CD4-positive, alpha-beta T cell (primary cell): ENCODE measurements around the gene SMIM14. TPM values are rescaled to one million over a fixed set of nuclear protein-coding genes. Genes with fewer than 3 reads are reported as not detected.

Experiments
- ATAC-seq: fragments of 200-7000 bp; cut with Tn5 transposase; one replicate; pipeline ENCODE4 v1.10.0; 2022; ENCODE audit warnings: mild to moderate bottlenecking; ENCODE audit not compliant: poor library complexity
- CTCF ChIA-PET: fragments of 350-600 bp; sonication (Branson Sonifier 250); formaldehyde crosslinking; loops from one replicate; lab custom pipeline; 2021; ENCODE audit warnings: antibody characterized with exemption, inconsistent platforms; lab: Charles Lee
- POLR2A ChIA-PET: fragments of 350-600 bp; sonication (Branson Sonifier 250); formaldehyde crosslinking; loops from one replicate; lab custom pipeline; 2021; ENCODE audit warnings: antibody characterized with exemption, inconsistent platforms; lab: Charles Lee
- DNase-seq, 14 experiments: peaks; one replicate each; pipeline ENCODE4 v3.0.0-alpha.2; 2013 to 2020; ENCODE audit warnings: mixed read lengths in 2 of 14
- H3K27ac ChIP-seq, 2 donors: one replicate each; pipeline versions ENCODE4 v1.5.1 to v1.7.0; 2013; ENCODE audit warnings: low read length in 2 of 2, low read depth in 1 of 2, mild to moderate bottlenecking in 1 of 2
- H3K27me3 ChIP-seq, 2 experiments: 1 replicate in 1 of 2; 2 replicates in 1 of 2; pipeline versions ENCODE4 v1.6.1 to v1.7.0; 2013; ENCODE audit warnings: low read length in 2 of 2, control low read depth in 1 of 2, mild to moderate bottlenecking in 1 of 2, moderate library complexity in 1 of 2; ENCODE audit not compliant: insufficient read depth in 2 of 2, control insufficient read depth in 1 of 2
- H3K36me3 ChIP-seq: one replicate; pipeline ENCODE4 v1.6.1; 2013; ENCODE audit warnings: low read length, control low read depth; ENCODE audit not compliant: insufficient read depth
- H3K4me1 ChIP-seq: one replicate; pipeline ENCODE4 v1.6.1; 2013; ENCODE audit warnings: low read length, control low read depth; ENCODE audit not compliant: insufficient read depth
- H3K4me3 ChIP-seq: one replicate; pipeline ENCODE4 v1.5.1; 2013; ENCODE audit warnings: mild to moderate bottlenecking, low read length, moderate library complexity
- H3K9me3 ChIP-seq, 2 experiments: 1 replicate in 1 of 2; 2 replicates in 1 of 2; pipeline versions ENCODE4 v1.6.1 to v1.7.0; 2013; ENCODE audit warnings: low read length in 2 of 2, mild to moderate bottlenecking in 2 of 2, control low read depth in 1 of 2, moderate library complexity in 1 of 2; ENCODE audit not compliant: control insufficient read depth in 1 of 2, insufficient read depth in 1 of 2
- H3K27ac Mint-ChIP-seq: one replicate; pipeline ENCODE4 v1.8.0; 2020; ENCODE audit warnings: mixed read lengths
- H3K27me3 Mint-ChIP-seq: one replicate; pipeline ENCODE4 v1.8.0; 2021; ENCODE audit warnings: mixed read lengths
- H3K36me3 Mint-ChIP-seq: one replicate; pipeline ENCODE4 v1.8.0; 2021; ENCODE audit warnings: low read depth, mixed read lengths
- H3K4me1 Mint-ChIP-seq: one replicate; pipeline ENCODE4 v1.8.0; 2021; ENCODE audit warnings: low read depth, mixed read lengths
- H3K4me3 Mint-ChIP-seq: one replicate; pipeline ENCODE4 v1.8.0; 2020; ENCODE audit warnings: mild to moderate bottlenecking, mixed read lengths
- H3K9me3 Mint-ChIP-seq: one replicate; pipeline ENCODE4 v1.8.0; 2020; ENCODE audit warnings: mixed read lengths
- intact Hi-C, 2 experiments: fragments of 100-400 bp; cut with DNase I in 1 of 2; cut with micrococcal nuclease in 1 of 2; formaldehyde crosslinking; loops; one replicate each; pipeline versions ENCODE4 v1.15.1 to v1.9.0; 2023 to 2025; cut with DNase I, micrococcal nuclease
- total RNA-seq, 174 experiments: library from RNA in 2 of 174; stranded (reverse) in 2 of 174; gene quantifications; one replicate each; pipeline ENCODE4 v1.2.3 and lab custom pipeline; 2021 to 2026
- TF ChIP-seq, protein P1 (sequence below): fragments of 200-600 bp; IDR thresholded peaks from one replicate; pipeline ENCODE4 v1.8.0; 2022; ENCODE audit warnings: antibody characterized with exemption, mild to moderate bottlenecking

SMIM14 gene
- total RNA-seq, 2 experiments from 2014 or later: 2.0 to 3.1 TPM

DNA sequence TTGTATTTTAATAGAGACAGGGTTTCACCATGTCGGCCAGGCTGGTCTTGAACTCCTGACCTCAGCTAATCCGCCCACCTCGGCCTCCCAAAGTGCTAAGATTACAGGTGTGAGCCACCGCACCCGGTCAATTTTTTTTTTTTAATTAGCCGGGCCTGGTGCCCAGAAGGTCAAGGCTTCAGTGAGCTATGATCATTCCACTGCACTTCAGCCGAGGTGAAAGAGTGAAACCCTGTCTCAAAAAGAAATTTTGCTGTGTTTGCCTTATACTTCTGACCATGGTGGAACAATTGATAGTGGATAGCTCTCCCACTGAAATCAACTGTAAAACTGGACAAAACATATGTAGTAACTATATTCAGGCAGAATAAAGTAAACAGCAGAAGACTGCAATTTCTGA lies 24.0 kb upstream of the SMIM14 start:
- no peak overlapping the region for H3K27ac Mint-ChIP-seq
- H3K9me3 Mint-ChIP-seq: no peaks in the 10 kb centered on the region
- ATAC-seq (no peak), DNase-seq (no peak)
- Histone ChIP-seq H3K36me3 (no peaks in the 10 kb centered on the region), H3K4me1 (no peaks in the 10 kb centered on the region), H3K27me3 (no peaks in the 10 kb centered on the region), H3K9me3 (no peaks in the 10 kb centered on the region), H3K4me3 (no peak overlapping the region), H3K27ac (no peak overlapping the region)
- H3K4me1 Mint-ChIP-seq: no peaks in the 10 kb centered on the region
- no peaks in the 10 kb centered on the region for H3K36me3 Mint-ChIP-seq
- H3K4me3 Mint-ChIP-seq: no peak overlapping the region
- H3K27me3 Mint-ChIP-seq: no peaks in the 10 kb centered on the region
- CTCF ChIA-PET: no interaction called here
- intact Hi-C loops: no loop called here
- TF ChIP-seq, protein P1, sequence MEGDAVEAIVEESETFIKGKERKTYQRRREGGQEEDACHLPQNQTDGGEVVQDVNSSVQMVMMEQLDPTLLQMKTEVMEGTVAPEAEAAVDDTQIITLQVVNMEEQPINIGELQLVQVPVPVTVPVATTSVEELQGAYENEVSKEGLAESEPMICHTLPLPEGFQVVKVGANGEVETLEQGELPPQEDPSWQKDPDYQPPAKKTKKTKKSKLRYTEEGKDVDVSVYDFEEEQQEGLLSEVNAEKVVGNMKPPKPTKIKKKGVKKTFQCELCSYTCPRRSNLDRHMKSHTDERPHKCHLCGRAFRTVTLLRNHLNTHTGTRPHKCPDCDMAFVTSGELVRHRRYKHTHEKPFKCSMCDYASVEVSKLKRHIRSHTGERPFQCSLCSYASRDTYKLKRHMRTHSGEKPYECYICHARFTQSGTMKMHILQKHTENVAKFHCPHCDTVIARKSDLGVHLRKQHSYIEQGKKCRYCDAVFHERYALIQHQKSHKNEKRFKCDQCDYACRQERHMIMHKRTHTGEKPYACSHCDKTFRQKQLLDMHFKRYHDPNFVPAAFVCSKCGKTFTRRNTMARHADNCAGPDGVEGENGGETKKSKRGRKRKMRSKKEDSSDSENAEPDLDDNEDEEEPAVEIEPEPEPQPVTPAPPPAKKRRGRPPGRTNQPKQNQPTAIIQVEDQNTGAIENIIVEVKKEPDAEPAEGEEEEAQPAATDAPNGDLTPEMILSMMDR: no peak
- POLR2A ChIA-PET: no interaction called here

DNA sequence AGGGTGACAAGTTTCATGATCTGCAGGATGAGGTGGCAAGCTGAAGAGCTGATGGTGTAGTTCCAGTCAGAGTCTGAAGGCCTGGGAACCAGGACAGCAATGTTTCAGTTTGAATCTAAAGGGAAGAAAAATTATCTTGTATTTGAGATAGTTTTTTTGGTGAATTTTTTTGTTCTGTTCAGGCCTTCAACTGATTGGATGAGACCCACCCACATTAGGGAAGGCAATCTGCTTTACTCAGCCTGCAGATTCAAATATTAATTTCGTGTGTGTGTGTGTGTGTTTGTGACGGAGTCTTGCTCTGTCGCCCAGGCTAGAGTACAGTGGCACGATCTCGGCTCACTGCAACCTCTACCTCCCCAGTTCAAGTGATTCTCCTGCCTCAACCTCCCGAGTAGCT lies 22.1 kb upstream of the SMIM14 start:
- Mint-ChIP-seq H3K27ac (no peak overlapping the region), H3K4me3 (no peak overlapping the region), H3K9me3 (no peaks in the 10 kb centered on the region), H3K36me3 (no peaks in the 10 kb centered on the region), H3K27me3 (no peaks in the 10 kb centered on the region), H3K4me1 (no peaks in the 10 kb centered on the region)
- no peak for DNase-seq
- H3K36me3 ChIP-seq: no peaks in the 10 kb centered on the region
- intact Hi-C loops: no loop called here
- no peaks in the 10 kb centered on the region for H3K27me3 ChIP-seq
- no peaks in the 10 kb centered on the region for H3K9me3 ChIP-seq
- no peaks in the 10 kb centered on the region for H3K4me1 ChIP-seq
- TF ChIP-seq, protein P1: no peak
- ATAC-seq: no peak
- ChIA-PET CTCF (no interaction called here), POLR2A (no interaction called here)
- no peak overlapping the region for H3K27ac ChIP-seq
- H3K4me3 ChIP-seq: no peak overlapping the region

GRCh38 chr4:39660045-39660444 lies 21.4 kb upstream of the SMIM14 start:
- no peaks in the 10 kb centered on the region for H3K9me3 ChIP-seq
- Mint-ChIP-seq H3K27me3 (no peaks in the 10 kb centered on the region), H3K36me3 (no peaks in the 10 kb centered on the region), H3K27ac (no peak overlapping the region), H3K4me1 (no peaks in the 10 kb centered on the region), H3K9me3 (no peaks in the 10 kb centered on the region), H3K4me3 (no peak overlapping the region)
- no peaks in the 10 kb centered on the region for H3K4me1 ChIP-seq
- intact Hi-C loops: no loop called here
- H3K36me3 ChIP-seq: no peaks in the 10 kb centered on the region
- DNase-seq (no peak), ATAC-seq (no peak)
- no peaks in the 10 kb centered on the region for H3K27me3 ChIP-seq
- no peak overlapping the region for H3K4me3 ChIP-seq
- TF ChIP-seq, protein P1: no peak
- ChIA-PET CTCF (no interaction called here), POLR2A (no interaction called here)
- H3K27ac ChIP-seq: no peak overlapping the region
